ENCODE measurements around the gene USH1C.

GRCh38 chr11:17533778-17534415, 10.3 kb downstream of the USH1C start:
- TF ChIP-seq CTCF (conservative IDR thresholded peaks at IDR 0.05; ENCODE audit: low read depth, low read length) (no peak), ELK1 (IDR thresholded peaks at IDR 0.05; ENCODE audit: borderline replicate concordance, low read depth, low read length) (no peak), POLR2A (IDR thresholded peaks at IDR 0.05; ENCODE audit: low read depth, low read length) (no peak), RCOR1 (IDR thresholded peaks at IDR 0.05; ENCODE audit: insufficient replicate concordance, low read length) (no peak), RAD21 (IDR thresholded peaks at IDR 0.05; ENCODE audit: low read length) (no peak), NFE2L2 (IDR thresholded peaks at IDR 0.05; ENCODE audit: low read depth, low read length) (no peak), MAZ (IDR thresholded peaks at IDR 0.05; ENCODE audit: borderline replicate concordance, low read depth, low read length) (no peak), FOS (IDR thresholded peaks at IDR 0.05; ENCODE audit: low read depth, low read length) (no peak), CHD1 (IDR thresholded peaks at IDR 0.05; ENCODE audit: low read depth, low read length) (no peak), SMC3 (IDR thresholded peaks at IDR 0.05; ENCODE audit: low read depth, low read length) (no peak), BHLHE40 (IDR thresholded peaks at IDR 0.05; ENCODE audit: low read depth, low read length) (no peak), RFX5 (IDR thresholded peaks at IDR 0.05; ENCODE audit: low read depth, low read length) (no peak)
- TF ChIP-seq, protein P1, sequence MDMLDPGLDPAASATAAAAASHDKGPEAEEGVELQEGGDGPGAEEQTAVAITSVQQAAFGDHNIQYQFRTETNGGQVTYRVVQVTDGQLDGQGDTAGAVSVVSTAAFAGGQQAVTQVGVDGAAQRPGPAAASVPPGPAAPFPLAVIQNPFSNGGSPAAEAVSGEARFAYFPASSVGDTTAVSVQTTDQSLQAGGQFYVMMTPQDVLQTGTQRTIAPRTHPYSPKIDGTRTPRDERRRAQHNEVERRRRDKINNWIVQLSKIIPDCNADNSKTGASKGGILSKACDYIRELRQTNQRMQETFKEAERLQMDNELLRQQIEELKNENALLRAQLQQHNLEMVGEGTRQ (IDR thresholded peaks at IDR 0.05; ENCODE audit: low read depth, low read length) = no peak

All from IMR-90 (cell line).